GM12801 (cell line): ENCODE measurements around the gene DCLRE1B.

Experiments
- CTCF ChIP-seq: IDR thresholded peaks from one replicate; pipeline ENCODE4 v1.5.1; 2011; ENCODE audit warnings: control low read depth; ENCODE audit not compliant: insufficient read length; ENCODE audit errors: extremely low read depth

The DCLRE1B gene

DNA sequence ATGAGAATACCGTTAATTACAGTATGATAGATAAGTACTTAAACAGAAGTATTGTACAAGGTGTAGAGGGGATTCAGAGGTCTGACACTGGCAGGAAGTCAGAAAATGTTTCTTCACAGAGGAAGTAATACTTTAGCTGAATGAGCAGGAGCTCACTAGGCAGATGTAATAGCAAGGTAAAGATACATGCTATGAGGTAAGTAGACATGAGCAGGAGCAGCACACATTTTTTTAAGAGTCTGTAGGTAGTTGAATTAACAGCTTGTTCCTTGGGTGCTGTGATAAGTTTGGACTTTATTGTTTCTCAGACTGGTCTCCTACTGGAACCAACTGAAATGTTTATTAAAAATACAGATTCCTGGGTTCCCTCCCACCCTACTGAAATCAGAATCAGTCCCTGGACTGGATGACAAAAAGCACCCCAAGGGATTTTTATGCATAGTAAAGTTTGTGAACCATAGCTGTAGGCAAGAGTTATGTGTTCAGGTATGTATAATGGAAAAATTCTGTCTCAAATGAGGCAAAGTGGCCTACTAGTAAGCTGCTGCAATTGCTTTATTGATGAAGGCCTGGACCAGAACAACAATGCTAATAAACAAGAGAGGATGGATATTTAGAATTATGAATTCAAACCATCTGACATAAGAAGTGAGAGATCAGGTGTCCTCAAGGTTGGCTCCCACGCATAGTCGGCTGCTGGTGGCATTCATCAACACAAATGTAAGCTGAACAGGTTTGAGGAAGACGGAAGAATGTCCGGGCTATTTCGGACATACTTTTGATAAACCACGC lies 1.4 kb upstream of the DCLRE1B start:
- TF ChIP-seq CTCF = no peak

GRCh38 chr1:113904293-113904673 lies 843 bp upstream of the DCLRE1B start:
- no peak for TF ChIP-seq CTCF

GRCh38 chr1:113905435-113905861 lies 322 bp downstream of the DCLRE1B start:
- no peak for TF ChIP-seq CTCF

DNA sequence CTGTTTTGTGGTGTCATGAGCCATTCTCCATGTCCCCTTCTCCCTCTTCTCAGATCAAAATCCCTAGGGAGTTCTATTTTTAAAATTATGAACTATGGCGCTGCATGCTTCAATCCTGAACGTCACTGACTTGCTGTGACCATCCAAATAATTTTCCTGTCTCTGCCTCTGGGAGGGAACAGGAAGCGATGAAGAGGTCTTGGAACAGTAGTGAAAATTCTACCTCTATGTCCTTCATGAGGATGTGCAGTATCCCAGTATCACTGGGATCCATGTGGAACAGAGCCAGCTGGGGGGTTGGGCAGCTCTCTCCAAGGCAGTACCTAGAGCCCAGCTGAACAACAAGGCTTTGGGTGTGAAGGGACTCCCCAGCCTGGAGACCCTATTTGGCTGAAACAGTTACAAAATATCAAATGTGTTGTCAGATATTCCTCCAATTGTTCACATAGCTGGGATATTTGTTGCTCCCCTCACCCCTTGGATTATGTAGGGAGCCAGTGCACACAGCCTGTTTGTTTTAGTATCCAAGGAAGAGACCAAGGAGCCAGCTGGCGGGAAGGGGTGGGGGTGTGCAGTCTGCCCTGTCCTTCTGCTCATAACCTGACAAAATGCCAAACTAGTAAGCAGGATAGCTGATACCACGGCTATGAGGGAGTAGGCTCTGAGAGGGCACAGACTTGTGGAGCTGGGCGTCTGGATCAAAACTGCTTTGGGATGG lies 7.6 kb downstream of the DCLRE1B start:
- no peak for TF ChIP-seq CTCF

- no peak for TF ChIP-seq CTCF
Observed at GRCh38 chr1:113913312-113913668, 8.2 kb downstream of the DCLRE1B start.

DNA sequence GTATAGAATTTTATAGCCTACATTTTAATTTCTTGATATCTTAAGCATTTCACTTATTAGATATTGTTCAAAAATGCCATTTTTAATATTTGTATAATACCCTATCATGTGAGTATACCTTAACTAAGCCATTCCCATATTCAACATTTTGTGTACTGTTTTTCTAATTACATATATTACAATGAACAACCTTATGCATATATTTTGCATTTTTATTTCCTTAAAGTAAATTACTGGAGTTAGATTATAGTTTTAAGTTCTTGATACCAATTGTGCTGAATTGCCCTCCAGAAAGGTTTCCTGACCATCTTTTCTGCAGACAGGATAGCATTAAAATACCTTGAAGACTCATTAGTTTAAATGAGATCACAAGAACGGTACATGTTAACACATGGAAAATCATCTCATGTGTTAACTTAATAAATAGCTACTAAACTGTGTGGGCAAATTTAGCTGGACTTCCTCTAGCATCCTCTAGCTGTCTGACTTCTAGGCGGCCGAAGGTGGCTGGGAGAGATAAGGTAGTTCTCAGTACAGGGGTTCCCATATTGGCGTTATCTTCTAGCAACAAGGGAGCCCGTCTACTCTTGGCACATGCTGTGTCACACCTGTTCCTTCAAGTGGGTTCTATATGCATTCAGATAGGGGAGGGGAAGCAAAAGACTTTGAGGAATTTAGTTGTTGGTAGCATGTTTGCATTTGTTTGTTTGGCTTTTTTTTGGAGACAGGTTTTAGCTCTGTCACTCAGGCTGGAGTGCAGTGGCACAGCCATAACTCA lies 8.9 kb downstream of the DCLRE1B start:
- no peak for TF ChIP-seq CTCF

DNA sequence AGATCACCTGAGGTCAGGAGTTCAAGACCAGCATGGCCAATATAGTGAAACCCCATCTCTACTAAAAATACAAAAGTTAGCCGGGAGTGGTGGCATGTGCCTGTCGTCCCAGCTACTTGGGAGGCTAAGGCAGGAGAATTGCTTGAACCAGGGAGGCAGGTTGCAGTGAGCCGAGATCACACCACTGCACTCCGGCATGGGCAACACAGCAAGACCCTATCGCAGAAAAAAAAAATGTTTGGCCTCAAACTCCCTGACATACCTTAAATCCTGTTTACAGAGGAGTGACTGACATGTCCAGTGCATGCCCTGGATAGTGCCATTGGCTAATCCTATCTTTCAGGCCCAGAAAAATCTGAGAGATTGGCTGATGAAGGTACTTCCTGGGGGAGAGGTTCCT lies 11.8 kb downstream of the DCLRE1B start:
- TF ChIP-seq CTCF = no peak
